ENCODE measurements around the gene PPARA.
"Not testable (repeated sequence)": the region's sequence is repeated elsewhere in the genome, so short reads cannot be mapped to it uniquely, and the experiment has no call there.

The PPARA gene

GRCh38 chr22:46128606-46129005, 21.7 kb upstream of the PPARA start:
- no peak for DNase-seq

- no peak for DNase-seq
Measured at GRCh38 chr22:46129390-46130041, 20.8 kb upstream of the PPARA start.

GRCh38 chr22:46131151-46131587, 19.2 kb upstream of the PPARA start:
- no peak for DNase-seq

GRCh38 chr22:46132193-46132829, 18.0 kb upstream of the PPARA start:
- DNase-seq, result not testable (repeated sequence)

- DNase-seq, result no peak
Measured at GRCh38 chr22:46132830-46133587, 17.3 kb upstream of the PPARA start.

GRCh38 chr22:46133588-46133855, 16.8 kb upstream of the PPARA start:
- no peak for DNase-seq

GRCh38 chr22:46134111-46134705, 16.1 kb upstream of the PPARA start:
- no peak for DNase-seq

- DNase-seq, result no peak
Measured at GRCh38 chr22:46135611-46136485, 14.5 kb upstream of the PPARA start.

- DNase-seq, result no peak
Measured at GRCh38 chr22:46136486-46137217, 13.7 kb upstream of the PPARA start.

GRCh38 chr22:46137218-46137766, 13.0 kb upstream of the PPARA start:
- DNase-seq, result no peak

GRCh38 chr22:46138058-46138797, 12.1 kb upstream of the PPARA start:
- no peak for DNase-seq

- DNase-seq, result not testable (repeated sequence)
Measured at GRCh38 chr22:46139417-46139816, 10.9 kb upstream of the PPARA start.

GRCh38 chr22:46139895-46140350, 10.4 kb upstream of the PPARA start:
- DNase-seq, result no peak

GRCh38 chr22:46140989-46141928, 9.1 kb upstream of the PPARA start:
- DNase-seq, result no peak

- no peak for DNase-seq
Measured at GRCh38 chr22:46142548-46143490, 7.5 kb upstream of the PPARA start.

GRCh38 chr22:46143491-46144147, 6.7 kb upstream of the PPARA start:
- DNase-seq, result no peak

GRCh38 chr22:46145361-46145851, 4.9 kb upstream of the PPARA start:
- no peak for DNase-seq

- no peak for DNase-seq
Measured at GRCh38 chr22:46145896-46146295, 4.4 kb upstream of the PPARA start.
